WTC11 (cell line): Measurements from ENCODE around the gene BEND6. TPM values are rescaled to one million over a fixed set of nuclear protein-coding genes. Genes with fewer than 3 reads are reported as not detected.

Source experiments
- ATAC-seq: fragments of 200-7000 bp; cut with Tn5 transposase; 2 replicates; pipeline ENCODE4 v1.10.0; 2021; ENCODE audit warnings: mild to moderate bottlenecking, moderate library complexity
- Bru-seq: library from RNA; stranded (reverse); fragments of 400-500 nt; gene quantifications from one replicate; lab custom pipeline; 2021; lab: Mats Ljungman, UMichigan
- CTCF ChIA-PET: fragments of 300-600 bp; sonication (Branson Sonifier 250); formaldehyde crosslinking; loops from one replicate; lab custom pipeline; 2021; ENCODE audit warnings: antibody characterized with exemption; lab: Charles Lee
- POLR2A ChIA-PET: fragments of 350-600 bp; sonication (Branson Sonifier 250); formaldehyde crosslinking; loops from one replicate; lab custom pipeline; 2021; ENCODE audit warnings: antibody characterized with exemption; lab: Charles Lee
- DNase-seq: peaks from one replicate; pipeline ENCODE4 v3.0.0; 2021; ENCODE audit warnings: low spot score
- H3K27ac Mint-ChIP-seq: 2 replicates; pipeline ENCODE4 v1.8.0; 2021; ENCODE audit warnings: mixed read lengths
- H3K27me3 Mint-ChIP-seq: 2 replicates; pipeline ENCODE4 v1.8.0; 2021; ENCODE audit warnings: low read depth, mild to moderate bottlenecking, moderate library complexity, mixed read lengths
- H3K36me3 Mint-ChIP-seq: 2 replicates; pipeline ENCODE4 v1.8.0; 2021; ENCODE audit warnings: mixed read lengths
- H3K4me1 Mint-ChIP-seq: 2 replicates; pipeline ENCODE4 v1.8.0; 2022; ENCODE audit warnings: mixed read lengths
- H3K4me3 Mint-ChIP-seq: 2 replicates; pipeline ENCODE4 v1.8.0; 2021; ENCODE audit warnings: mild to moderate bottlenecking, moderate library complexity, mixed read lengths
- H3K9me3 Mint-ChIP-seq: 2 replicates; pipeline ENCODE4 v1.8.0; 2021; ENCODE audit warnings: mixed read lengths
- ARID4B ChIP-seq: sonication (generic); formaldehyde crosslinking; IDR thresholded peaks from 2 replicates; pipeline ENCODE4 v1.8.0; 2023; ENCODE audit warnings: missing genetic modification reagents, mild to moderate bottlenecking, borderline replicate concordance
- EMX1 ChIP-seq: fragments of 250-450 bp; sonication (Bioruptor Pico); IDR thresholded peaks from 2 replicates; pipeline ENCODE4 v1.8.0; 2021; ENCODE audit warnings: mild to moderate bottlenecking
- ERG ChIP-seq: fragments of 250-450 bp; sonication (Bioruptor Pico); IDR thresholded peaks from 2 replicates; pipeline ENCODE4 v1.8.0; 2021; ENCODE audit warnings: mild to moderate bottlenecking
- HMGA2 ChIP-seq: fragments of 250-450 bp; sonication (Bioruptor Pico); IDR thresholded peaks from 2 replicates; pipeline ENCODE4 v1.4.0; 2021; ENCODE audit warnings: mild to moderate bottlenecking, moderate library complexity
- KAT7 ChIP-seq: sonication (generic); formaldehyde crosslinking; IDR thresholded peaks from 2 replicates; pipeline ENCODE4 v1.8.1; 2023; ENCODE audit warnings: missing genetic modification reagents, mild to moderate bottlenecking, borderline replicate concordance
- NFYB ChIP-seq: sonication (generic); formaldehyde crosslinking; conservative IDR thresholded peaks from 2 replicates; pipeline ENCODE4 v1.8.0; 2022; ENCODE audit warnings: low read depth, missing genetic modification reagents
- OVOL2 ChIP-seq: fragments of 250-450 bp; sonication (Bioruptor Pico); IDR thresholded peaks from 2 replicates; pipeline ENCODE4 v1.9.0; 2021; ENCODE audit warnings: mild to moderate bottlenecking, borderline replicate concordance
- RORB ChIP-seq: fragments of 250-450 bp; sonication (Bioruptor Pico); IDR thresholded peaks from 2 replicates; pipeline ENCODE4 v1.9.0; 2021; ENCODE audit warnings: mild to moderate bottlenecking
- SP1 ChIP-seq: sonication (generic); formaldehyde crosslinking; conservative IDR thresholded peaks from 2 replicates; pipeline ENCODE4 v1.8.1; 2022; ENCODE audit warnings: missing genetic modification reagents
- USF2 ChIP-seq: sonication (generic); formaldehyde crosslinking; IDR thresholded peaks from 2 replicates; pipeline ENCODE4 v1.8.1; 2023; ENCODE audit warnings: mild to moderate bottlenecking, missing genetic modification reagents, moderate library complexity
- ZBTB43 ChIP-seq: sonication (generic); formaldehyde crosslinking; IDR thresholded peaks from 2 replicates; pipeline ENCODE4 v1.8.1; 2023; ENCODE audit warnings: mild to moderate bottlenecking, missing genetic modification reagents
- ZNF281 ChIP-seq: sonication (generic); formaldehyde crosslinking; IDR thresholded peaks from 2 replicates; pipeline ENCODE4 v1.8.0; 2023; ENCODE audit warnings: mild to moderate bottlenecking, missing genetic modification reagents
- ZNF416 ChIP-seq: fragments of 250-450 bp; sonication (Bioruptor Pico); IDR thresholded peaks from 2 replicates; pipeline ENCODE4 v1.9.0; 2021; ENCODE audit warnings: mild to moderate bottlenecking, inconsistent platforms
- long read RNA-seq, 3 experiments: library from RNA in 1 of 3; library from capped mRNA in 1 of 3; library from polyadenylated mRNA in 1 of 3; unstranded in 2 of 3; stranded (forward) in 1 of 3; transcript quantifications; one replicate each; pipeline ENCODE4 v2.0.0, GENCODE V29; 2021
- total RNA-seq: library from RNA; stranded (reverse); gene quantifications from 3 replicates; pipeline ENCODE4 v1.2.3, GENCODE V29; 2021

BEND6 gene
- total RNA-seq = 1.3 to 1.8 TPM (median 1.5 TPM) in 3 replicates
- percentile 44 among the genes with signal in this experiment for Bru-seq, nascent RNA
- long read RNA-seq, experiment 1, transcript BEND6-203 (4 exons, 3,497 nt) = major isoform, 5 of 13 reads
- long read RNA-seq, experiment 1, partial matches to known transcripts = 0 of 13 reads
- long read RNA-seq, experiment 1, other reads (novel, unspliced or antisense) = 7 of 13 reads
- long read RNA-seq, experiment 2, partial matches to known transcripts = 0 of 3 reads
- long read RNA-seq, experiment 2, other reads (novel, unspliced or antisense) = 2 of 3 reads
- long read RNA-seq, experiment 3, partial matches to known transcripts = 0 of 1 reads
- long read RNA-seq, experiment 3, other reads (novel, unspliced or antisense) = 1 of 1 reads

GRCh38 chr6:56954403-56955170 lies at the start of gene BEND6:
TSS of gene BEND6 (plus strand) at chr6:56955107. CDS start at chr6:56981811, 26,704 bp downstream.
- peak; percentile 67 for DNase-seq
- Mint-ChIP-seq H3K9me3 (no peaks in the 10 kb centered on the region), H3K4me3 (peak within 1 kb of the TSS; percentile 98), H3K27me3 (peaks cover 27% of the 10 kb centered on the region), H3K4me1 (peaks cover 20% of the 10 kb centered on the region), H3K27ac (peak within 1 kb of the TSS; percentile 86), H3K36me3 (no peaks in the 10 kb centered on the region; the same call in 1 of the 2 replicates)
- ATAC-seq = peak; percentile 44
- POLR2A ChIA-PET = interaction anchor here (0.9 to 1.0 kb wide), 3 partner anchors 50 to 134 kb away, joined by 3 to 4 read pairs (median 3); partner anchors contain the start of gene KIAA1586
- CTCF ChIA-PET = interaction anchor here (0.6 to 1.7 kb wide), 37 partner anchors 9 to 469 kb away, joined by 3 to 42 read pairs (median 4); partner anchors contain the start of genes BAG2, KIAA1586, PRIM2 and RAB23
- TF ChIP-seq EMX1 (CRISPR knock-in tag) (no peak), ZNF281 (CRISPR knock-in tag) (no peak), OVOL2 (CRISPR knock-in tag) (no peak), ZNF416 (CRISPR knock-in tag) (peak; percentile 53; the same call in 1 of the 2 replicates), HMGA2 (no peak), RORB (CRISPR knock-in tag) (no peak), SP1 (CRISPR knock-in tag) (0 out of 2 replicates have a peak, but pooled peaks have one; percentile 26), ZBTB43 (no peak), ERG (CRISPR knock-in tag) (no peak), USF2 (CRISPR knock-in tag) (0 out of 2 replicates have a peak, but pooled peaks have one; percentile 19), NFYB (CRISPR knock-in tag) (peak; percentile 26; the same call in 1 of the 2 replicates), KAT7 (CRISPR knock-in tag) (peak; percentile 60; the same call in 1 of the 2 replicates), ARID4B (CRISPR knock-in tag) (no peak)
- TF ChIP-seq, all 79 proteins: peak for 5
